ENCODE results near the gene RAB37. TPM values are rescaled to one million over a fixed set of nuclear protein-coding genes. Genes with fewer than 3 reads are reported as not detected.

The RAB37 gene
- total RNA-seq, 2 donors from 2014 or later: 0.89 to 0.90 TPM

DNA sequence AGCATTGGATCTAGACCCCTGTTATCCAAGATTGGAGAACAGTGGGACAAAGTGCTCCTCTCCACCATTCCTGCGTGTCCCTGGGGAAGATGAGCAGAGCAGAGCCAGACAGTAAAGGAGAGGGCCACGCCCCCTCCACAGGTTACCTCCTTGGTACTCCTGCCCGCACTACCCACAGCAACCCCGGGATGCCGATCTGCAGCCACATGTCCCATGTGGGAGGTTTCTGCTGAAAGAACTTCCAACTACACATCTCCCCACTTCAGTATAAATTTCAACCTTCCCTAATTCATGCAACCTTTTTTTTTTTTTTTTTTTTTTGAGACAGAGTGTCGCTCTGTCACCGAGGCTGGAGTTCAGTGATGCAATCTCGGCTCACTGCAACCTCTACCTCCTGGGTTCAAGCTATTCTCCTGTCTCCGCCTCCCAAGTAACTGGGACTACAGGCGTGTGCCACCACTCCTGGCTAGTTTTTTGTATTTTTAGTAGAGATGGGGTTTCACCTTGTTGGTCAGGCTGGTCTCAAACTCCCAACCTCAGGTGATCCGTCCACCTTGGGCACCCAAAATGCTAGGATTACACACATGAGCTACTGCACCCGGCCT is 2.3 kb downstream of the RAB37 start:
- Histone ChIP-seq H3K36me3 (no peaks in the 10 kb centered on the region), H3K4me1 (peaks cover 0 to 29% of the 10 kb centered on the region in 2 donors), H3K4me3 (no peak overlapping the region), H3K27ac (no peak overlapping the region), H3K27me3 (peaks cover 8 to 19% of the 10 kb centered on the region in 2 donors), H3K9me3 (no peaks in the 10 kb centered on the region)
- DNase-seq (ENCODE audit: low spot score): no peak
- TF ChIP-seq, protein P1, sequence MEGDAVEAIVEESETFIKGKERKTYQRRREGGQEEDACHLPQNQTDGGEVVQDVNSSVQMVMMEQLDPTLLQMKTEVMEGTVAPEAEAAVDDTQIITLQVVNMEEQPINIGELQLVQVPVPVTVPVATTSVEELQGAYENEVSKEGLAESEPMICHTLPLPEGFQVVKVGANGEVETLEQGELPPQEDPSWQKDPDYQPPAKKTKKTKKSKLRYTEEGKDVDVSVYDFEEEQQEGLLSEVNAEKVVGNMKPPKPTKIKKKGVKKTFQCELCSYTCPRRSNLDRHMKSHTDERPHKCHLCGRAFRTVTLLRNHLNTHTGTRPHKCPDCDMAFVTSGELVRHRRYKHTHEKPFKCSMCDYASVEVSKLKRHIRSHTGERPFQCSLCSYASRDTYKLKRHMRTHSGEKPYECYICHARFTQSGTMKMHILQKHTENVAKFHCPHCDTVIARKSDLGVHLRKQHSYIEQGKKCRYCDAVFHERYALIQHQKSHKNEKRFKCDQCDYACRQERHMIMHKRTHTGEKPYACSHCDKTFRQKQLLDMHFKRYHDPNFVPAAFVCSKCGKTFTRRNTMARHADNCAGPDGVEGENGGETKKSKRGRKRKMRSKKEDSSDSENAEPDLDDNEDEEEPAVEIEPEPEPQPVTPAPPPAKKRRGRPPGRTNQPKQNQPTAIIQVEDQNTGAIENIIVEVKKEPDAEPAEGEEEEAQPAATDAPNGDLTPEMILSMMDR (IDR thresholded peaks at IDR 0.05): no peak

DNA sequence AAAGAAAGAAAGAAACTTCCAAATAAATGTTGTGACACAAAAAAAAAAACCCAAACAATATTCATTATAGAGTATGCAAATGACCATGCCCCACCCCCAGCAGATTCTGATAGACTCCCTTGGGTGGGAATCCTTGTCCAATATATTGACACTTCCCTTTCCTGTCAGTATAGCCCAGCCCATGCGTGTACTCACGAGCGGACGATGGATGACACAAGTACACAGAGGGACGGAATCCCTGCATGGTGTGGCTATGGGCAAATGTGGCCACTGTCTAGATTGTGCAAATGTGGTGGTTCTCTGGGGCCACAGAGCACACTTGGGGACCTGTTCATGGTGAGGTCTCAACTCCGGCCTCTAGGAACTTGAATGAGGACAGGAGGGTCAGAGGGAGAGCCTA is 3.1 kb downstream of the RAB37 start:
- Histone ChIP-seq H3K36me3 (no peaks in the 10 kb centered on the region), H3K9me3 (no peaks in the 10 kb centered on the region), H3K4me3 (no peak overlapping the region), H3K27me3 (peaks cover 8 to 19% of the 10 kb centered on the region in 2 donors), H3K4me1 (peaks cover 0 to 35% of the 10 kb centered on the region in 2 donors), H3K27ac (no peak overlapping the region)
- TF ChIP-seq, protein P1 (IDR thresholded peaks at IDR 0.05): no peak
- no peak for DNase-seq (ENCODE audit: low spot score)

DNA sequence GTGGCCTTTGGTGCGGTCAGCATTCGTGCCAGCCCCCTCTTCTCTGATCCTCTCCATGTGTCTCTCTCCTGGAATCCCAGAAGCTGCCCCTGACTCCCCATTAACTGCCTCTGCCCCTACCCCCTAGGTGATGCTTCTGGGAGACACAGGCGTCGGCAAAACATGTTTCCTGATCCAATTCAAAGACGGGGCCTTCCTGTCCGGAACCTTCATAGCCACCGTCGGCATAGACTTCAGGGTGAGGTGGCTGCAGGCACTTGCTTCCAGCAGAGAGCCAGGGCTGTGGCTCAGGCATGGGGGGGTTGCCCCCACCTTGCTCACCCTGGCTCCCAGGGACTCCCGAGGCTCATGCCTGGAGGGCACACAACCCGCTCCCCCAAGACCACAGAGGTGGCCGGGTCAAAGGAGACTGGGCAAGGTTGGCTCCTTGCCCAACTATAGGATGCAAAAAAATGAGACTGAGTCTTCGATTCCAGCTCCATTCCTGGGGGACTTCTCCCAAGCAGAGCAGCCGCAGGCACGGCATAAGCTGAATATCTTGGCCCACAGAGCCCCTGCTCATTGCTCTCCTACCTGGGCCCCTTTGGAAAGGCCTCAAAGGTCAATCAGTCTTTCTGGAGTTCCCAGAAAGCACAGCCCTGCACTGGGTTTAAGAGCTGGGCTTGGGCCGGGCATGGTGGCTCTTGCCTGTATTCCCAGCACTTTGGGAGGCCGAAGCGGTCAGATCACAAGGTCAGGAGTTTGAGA is 3.8 kb downstream of the RAB37 start:
- no peaks in the 10 kb centered on the region for H3K36me3 ChIP-seq
- H3K27ac ChIP-seq: no peak overlapping the region
- TF ChIP-seq, protein P1 (IDR thresholded peaks at IDR 0.05): no peak
- peaks cover 8 to 19% of the 10 kb centered on the region in 2 donors for H3K27me3 ChIP-seq
- H3K4me3 ChIP-seq: no peak overlapping the region
- H3K4me1 ChIP-seq: peaks cover 0 to 36% of the 10 kb centered on the region in 2 donors
- DNase-seq (ENCODE audit: low spot score): no peak
- no peaks in the 10 kb centered on the region for H3K9me3 ChIP-seq

DNA sequence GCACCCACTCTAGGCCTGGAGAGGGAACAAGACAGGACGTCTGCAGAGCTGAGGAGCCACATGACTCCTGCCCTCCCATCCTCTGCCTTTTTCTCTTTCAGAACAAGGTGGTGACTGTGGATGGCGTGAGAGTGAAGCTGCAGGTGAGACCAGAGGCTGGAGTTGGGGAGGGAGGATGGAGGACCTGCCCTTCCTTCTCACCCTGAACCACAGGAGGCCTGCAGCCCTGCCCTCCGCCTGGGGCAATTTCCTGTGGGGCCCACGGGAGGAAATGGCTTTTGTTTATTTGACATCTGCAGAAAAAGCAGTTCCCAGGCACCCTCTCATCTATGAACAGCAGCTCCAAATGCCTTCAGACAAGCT is 5.1 kb downstream of the RAB37 start:
- no peaks in the 10 kb centered on the region for H3K36me3 ChIP-seq
- peaks cover 0 to 30% of the 10 kb centered on the region in 2 donors for H3K4me1 ChIP-seq
- H3K27me3 ChIP-seq: peaks cover 8 to 13% of the 10 kb centered on the region in 2 donors
- no peaks in the 10 kb centered on the region for H3K9me3 ChIP-seq
- TF ChIP-seq, protein P1 (IDR thresholded peaks at IDR 0.05): no peak
- no peak overlapping the region for H3K27ac ChIP-seq
- H3K4me3 ChIP-seq: no peak overlapping the region
- no peak for DNase-seq (ENCODE audit: low spot score)

DNA sequence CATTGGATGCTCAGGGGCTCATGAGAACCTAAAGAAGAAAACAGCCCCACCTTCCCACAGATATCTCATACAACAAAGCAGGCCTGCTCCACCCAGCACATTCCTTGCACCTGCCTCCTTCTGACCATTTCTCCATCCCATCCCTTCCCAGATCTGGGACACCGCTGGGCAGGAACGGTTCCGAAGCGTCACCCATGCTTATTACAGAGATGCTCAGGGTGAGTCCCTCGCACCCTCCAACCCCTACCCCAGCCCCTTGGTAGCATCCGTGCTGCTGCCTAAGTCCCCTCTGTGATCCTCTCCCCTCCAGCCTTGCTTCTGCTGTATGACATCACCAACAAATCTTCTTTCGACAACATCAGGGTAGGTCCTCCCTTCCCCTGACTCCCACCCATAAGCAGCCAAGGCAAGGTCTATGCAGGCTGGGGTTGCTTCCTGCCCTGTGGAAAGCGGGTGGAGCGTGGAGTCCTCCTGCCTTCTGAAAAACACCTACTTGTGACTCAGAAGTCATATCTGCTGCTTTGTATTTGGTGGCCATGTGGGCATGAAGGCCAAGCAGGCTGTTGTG is 6.0 kb downstream of the RAB37 start:
- Histone ChIP-seq H3K4me1 (peaks cover 0 to 30% of the 10 kb centered on the region in 2 donors), H3K4me3 (no peak overlapping the region), H3K9me3 (no peaks in the 10 kb centered on the region), H3K36me3 (no peaks in the 10 kb centered on the region), H3K27ac (no peak overlapping the region), H3K27me3 (peaks cover 4 to 8% of the 10 kb centered on the region in 2 donors)
- TF ChIP-seq, protein P1 (IDR thresholded peaks at IDR 0.05): no peak
- DNase-seq (ENCODE audit: low spot score): no peak
